SH-SY5Y (cell line): Measurements from ENCODE around the gene ACSS3.

Experiments used
- GATA2 ChIP-seq: IDR thresholded peaks from 2 replicates; pipeline ENCODE4 v1.6.1; 2011; ENCODE audit warnings: mild to moderate bottlenecking, low read depth, low read length
- GATA3 ChIP-seq: IDR thresholded peaks from 2 replicates; pipeline ENCODE4 v1.6.1; 2011; ENCODE audit warnings: low read depth, mild to moderate bottlenecking, low read length, moderate library complexity

- TF ChIP-seq GATA3 (no peak), GATA2 (no peak)
These were observed 118.7 kb downstream of the ACSS3 start for GRCh38 chr12:81196595-81196994.
